ENCODE data around the gene SEPTIN1.

- TF ChIP-seq CTCF (IDR thresholded peaks at IDR 0.05) (no peak), POLR2A (IDR thresholded peaks at IDR 0.05) (no peak), EP300 (IDR thresholded peaks at IDR 0.05) (no peak)
Observed at GRCh38 chr16:30349675-30350074, 32.7 kb downstream of the SEPTIN1 start.

Measured in suprapubic skin (tissue), 3 donors.